AG09319 (cell line): Measurements from ENCODE around the gene ALKBH3.

ENCODE experiments used
- DNase-seq: peaks from one replicate; pipeline ENCODE4 v3.0.0-alpha.2; 2010; ENCODE audit warnings: low read depth; ENCODE audit errors: extremely low read depth
- TF ChIP-seq, protein P1 (sequence below): IDR thresholded peaks from 2 replicates; pipeline ENCODE4 v1.5.1; 2011; ENCODE audit warnings: low read depth, mild to moderate bottlenecking, inconsistent platforms, low read length, moderate library complexity

Gene ALKBH3

DNA sequence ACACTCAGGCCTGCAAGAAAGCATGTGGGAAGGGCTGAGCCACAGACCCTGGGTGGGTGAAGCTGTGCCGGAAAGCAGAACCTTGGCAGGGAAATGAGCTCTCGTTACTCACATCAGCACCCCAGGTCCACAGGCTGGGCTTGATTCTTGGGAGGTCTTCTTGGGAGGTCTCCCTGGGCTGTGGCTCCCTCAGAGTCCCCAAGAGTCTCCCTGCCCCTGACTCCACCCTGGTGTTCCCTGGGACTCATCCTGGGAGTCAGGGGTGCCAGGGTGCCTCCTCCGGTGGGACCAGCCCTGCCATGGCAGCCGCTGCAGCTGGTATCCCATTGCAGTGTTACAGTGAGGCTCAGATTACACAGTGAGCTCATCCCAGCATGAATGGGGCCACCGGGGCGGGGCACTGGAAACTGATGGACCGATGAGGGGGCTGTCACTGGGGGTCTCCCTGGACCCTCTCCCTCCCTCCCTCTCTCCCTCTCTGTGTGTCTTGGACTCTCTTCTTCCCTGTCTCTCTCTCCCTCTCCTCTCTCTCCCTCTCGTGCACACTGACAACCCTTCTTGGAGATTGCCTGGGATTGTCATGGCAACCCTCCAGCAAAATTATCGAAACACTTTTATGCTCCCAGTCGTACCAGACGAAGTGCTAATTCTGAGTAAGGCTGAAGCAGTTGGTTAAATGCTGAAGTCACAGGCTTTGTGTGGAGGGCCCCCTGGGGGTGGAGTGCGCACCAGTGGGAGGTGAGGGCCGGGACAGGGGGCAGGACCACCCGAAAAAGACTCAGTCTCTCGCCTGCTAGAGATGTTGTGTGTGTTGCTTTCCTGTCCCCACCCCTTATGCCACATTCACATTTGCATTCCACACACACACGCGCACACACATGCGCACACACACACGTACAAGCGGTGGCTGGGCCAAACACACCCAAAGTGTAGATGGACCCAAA is 53.2 kb downstream of the ALKBH3 start:
- DNase-seq: no peak
- TF ChIP-seq, protein P1, sequence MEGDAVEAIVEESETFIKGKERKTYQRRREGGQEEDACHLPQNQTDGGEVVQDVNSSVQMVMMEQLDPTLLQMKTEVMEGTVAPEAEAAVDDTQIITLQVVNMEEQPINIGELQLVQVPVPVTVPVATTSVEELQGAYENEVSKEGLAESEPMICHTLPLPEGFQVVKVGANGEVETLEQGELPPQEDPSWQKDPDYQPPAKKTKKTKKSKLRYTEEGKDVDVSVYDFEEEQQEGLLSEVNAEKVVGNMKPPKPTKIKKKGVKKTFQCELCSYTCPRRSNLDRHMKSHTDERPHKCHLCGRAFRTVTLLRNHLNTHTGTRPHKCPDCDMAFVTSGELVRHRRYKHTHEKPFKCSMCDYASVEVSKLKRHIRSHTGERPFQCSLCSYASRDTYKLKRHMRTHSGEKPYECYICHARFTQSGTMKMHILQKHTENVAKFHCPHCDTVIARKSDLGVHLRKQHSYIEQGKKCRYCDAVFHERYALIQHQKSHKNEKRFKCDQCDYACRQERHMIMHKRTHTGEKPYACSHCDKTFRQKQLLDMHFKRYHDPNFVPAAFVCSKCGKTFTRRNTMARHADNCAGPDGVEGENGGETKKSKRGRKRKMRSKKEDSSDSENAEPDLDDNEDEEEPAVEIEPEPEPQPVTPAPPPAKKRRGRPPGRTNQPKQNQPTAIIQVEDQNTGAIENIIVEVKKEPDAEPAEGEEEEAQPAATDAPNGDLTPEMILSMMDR: no peak

DNA sequence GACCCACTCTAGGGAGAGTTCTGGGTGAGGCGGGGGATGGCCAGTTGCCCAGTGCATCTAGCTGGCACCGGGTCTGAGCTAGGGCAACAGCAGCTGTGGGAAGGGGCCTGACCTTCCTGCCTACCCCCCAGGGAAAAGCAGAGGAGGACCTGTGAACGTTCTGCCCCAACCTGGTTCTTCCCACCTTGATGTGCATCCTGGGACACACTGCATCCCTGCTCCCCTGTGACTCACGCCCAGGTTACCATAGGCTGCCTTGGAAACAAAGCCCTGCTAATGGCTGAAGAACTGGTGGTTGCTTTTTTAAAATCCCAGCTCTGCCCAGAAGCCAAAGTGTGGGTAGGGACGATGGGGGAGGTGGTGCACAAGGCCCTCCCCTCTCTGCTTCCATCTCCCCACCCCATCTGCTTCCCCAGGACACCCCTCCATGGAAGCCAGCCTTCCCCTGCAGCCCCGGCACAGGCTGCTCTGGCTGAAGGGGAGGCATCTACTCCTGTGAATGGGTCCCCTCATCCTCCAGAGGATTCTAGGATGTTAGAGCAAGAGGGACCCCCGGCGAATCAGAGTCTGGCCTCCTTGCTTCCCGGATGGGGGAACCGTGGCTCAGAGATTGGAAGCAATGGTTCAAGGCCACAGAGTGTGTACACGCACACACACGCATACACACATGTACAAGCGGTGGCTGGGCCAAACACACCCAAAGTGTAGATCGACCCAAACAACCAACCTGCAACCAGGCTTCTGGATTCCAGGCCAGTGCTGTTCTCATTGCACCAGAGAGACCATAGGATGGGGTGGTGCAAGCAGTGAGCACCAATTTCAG is 54.2 kb downstream of the ALKBH3 start:
- TF ChIP-seq, protein P1: no peak

GRCh38 chr11:43935424-43935979 is 54.9 kb downstream of the ALKBH3 start:
- TF ChIP-seq, protein P1: no peak
- DNase-seq: no peak

More for the DNA sequence above, 54.2 kb downstream of the ALKBH3 start:
- DNase-seq: no peak

DNA sequence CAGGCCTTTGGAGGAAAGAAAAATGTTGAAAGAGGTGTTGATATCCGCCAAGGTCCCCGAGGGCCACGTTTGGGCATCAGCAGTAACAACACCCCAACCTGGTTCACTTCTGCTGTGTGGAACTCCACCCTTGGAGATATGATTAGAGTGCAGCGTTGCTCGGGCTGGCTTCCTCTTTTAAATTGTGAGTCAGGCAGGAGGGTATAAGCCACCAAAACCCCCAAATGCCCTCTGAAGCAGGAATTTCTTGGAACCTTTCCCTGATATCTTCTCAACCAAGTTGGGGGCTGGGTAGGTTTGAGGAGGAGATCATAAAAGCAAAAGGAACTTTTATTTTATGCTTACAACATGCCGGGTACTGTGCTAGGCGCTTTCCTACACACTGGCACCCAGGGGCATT is 55.4 kb downstream of the ALKBH3 start:
- no peak for DNase-seq
- TF ChIP-seq, protein P1: no peak

DNA sequence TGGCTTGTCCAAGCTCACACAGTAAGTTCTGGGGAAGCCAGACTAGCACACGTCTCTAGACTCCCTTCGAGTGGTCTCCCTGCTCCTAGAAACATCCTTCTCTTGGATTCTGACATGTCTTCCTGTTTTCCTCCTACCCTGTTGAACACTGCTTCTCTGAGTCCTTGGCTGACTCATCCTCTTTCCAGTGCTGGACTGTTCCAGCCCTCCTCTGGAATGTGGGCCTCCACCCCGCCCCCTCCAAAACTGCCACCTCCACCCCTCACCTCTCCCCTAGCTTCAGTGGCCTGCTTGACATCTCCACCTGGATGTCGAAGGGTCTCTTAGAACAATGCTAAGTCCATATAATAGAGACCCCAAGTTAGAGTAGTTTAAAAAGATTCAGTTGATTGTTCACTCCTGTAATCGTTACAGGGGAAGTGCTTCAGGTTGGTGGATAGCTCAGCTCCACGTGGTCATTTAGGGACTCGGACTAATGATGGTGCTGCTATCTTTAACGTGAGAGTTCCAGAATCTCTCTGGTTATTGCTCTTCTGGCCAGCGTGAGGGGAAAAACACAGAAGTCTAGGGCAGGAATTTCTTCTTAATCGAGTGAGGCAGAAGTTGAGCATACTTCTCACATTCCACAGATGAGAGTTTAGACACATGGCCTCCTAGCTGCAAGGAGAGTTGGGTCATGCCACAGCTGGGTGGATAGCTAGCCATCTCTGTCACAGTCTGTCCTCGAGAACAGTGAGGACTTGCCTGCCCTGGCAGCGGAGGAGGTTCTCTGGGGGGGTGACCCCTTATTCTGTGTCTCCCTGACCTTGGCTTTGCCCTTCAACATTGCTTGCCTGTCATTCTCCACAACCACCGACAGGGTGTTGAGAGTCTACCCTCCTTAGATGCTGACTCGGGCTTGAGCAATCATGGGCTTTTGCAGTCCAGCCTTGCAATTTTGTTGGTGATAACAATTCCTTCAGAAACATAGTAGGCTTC is 57.1 kb downstream of the ALKBH3 start:
- DNase-seq: no peak
- TF ChIP-seq, protein P1: no peak

- TF ChIP-seq, protein P1: no peak
- DNase-seq: no peak
Measured at GRCh38 chr11:43941257-43941994, 60.8 kb downstream of the ALKBH3 start.
